ENCODE results near the gene GNA15.

DNA sequence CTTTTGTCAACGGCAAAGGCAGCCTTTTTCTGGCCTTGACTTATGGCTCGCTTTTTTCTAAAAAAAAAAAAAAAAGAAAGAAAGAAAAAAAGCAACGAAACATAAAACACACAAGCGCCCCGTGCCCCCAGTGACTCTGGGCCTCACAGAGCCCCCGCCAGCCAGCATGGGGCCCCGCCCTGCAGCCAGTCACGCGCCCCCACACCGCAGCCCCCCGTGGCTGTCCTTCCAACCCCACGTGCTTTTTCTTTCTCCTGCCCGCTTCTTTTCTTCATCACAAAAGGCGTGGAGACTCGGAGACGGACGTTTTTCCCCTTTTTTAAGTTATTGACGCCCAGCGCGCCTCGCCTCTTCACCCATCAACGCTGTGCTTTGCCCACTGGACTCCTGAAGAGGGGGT is 14.4 kb upstream of the GNA15 start:
- TF ChIP-seq POLR2A (IDR thresholded peaks at IDR 0.05), result no peak
- TF ChIP-seq, protein P1, sequence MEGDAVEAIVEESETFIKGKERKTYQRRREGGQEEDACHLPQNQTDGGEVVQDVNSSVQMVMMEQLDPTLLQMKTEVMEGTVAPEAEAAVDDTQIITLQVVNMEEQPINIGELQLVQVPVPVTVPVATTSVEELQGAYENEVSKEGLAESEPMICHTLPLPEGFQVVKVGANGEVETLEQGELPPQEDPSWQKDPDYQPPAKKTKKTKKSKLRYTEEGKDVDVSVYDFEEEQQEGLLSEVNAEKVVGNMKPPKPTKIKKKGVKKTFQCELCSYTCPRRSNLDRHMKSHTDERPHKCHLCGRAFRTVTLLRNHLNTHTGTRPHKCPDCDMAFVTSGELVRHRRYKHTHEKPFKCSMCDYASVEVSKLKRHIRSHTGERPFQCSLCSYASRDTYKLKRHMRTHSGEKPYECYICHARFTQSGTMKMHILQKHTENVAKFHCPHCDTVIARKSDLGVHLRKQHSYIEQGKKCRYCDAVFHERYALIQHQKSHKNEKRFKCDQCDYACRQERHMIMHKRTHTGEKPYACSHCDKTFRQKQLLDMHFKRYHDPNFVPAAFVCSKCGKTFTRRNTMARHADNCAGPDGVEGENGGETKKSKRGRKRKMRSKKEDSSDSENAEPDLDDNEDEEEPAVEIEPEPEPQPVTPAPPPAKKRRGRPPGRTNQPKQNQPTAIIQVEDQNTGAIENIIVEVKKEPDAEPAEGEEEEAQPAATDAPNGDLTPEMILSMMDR (IDR thresholded peaks at IDR 0.05), result no peak

Measured in adrenal gland (tissue), 5 donors.